Body of pancreas (tissue), 4 donors: ENCODE measurements around the gene TNFAIP2. TPM values are rescaled to one million over a fixed set of nuclear protein-coding genes. Genes with fewer than 3 reads are reported as not detected.
"Not testable (repeated sequence)": the region's sequence is repeated elsewhere in the genome, so short reads cannot be mapped to it uniquely, and the experiment has no call there.

Experiments used
- ATAC-seq: fragments of 150-250 bp; one replicate; pipeline ENCODE4 v1.9.1; 2016
- DNase-seq, 4 donors: peaks; one replicate each; pipeline ENCODE4 v3.0.0-alpha.2; 2019
- H3K27ac ChIP-seq, 4 donors: fragments of 200-600 bp; sonication (generic); 1 replicate in 3 of 4; 2 replicates in 1 of 4; pipeline versions ENCODE4 v1.5.1 to v1.6.1; 2016 to 2019; ENCODE audit warnings: mild to moderate bottlenecking in 1 of 4, mixed read lengths in 1 of 4, moderate library complexity in 1 of 4
- H3K27me3 ChIP-seq, 2 donors: fragments of 200-600 bp; sonication (generic); one replicate each; pipeline ENCODE4 v1.6.0; 2016; ENCODE audit warnings: mild to moderate bottlenecking in 1 of 2
- H3K36me3 ChIP-seq, 2 donors: fragments of 200-600 bp; sonication (generic); replicated peaks in 1 of 2; 2 replicates each; pipeline ENCODE4 v1.5.1; 2016; ENCODE audit warnings: low read depth in 2 of 2; ENCODE audit not compliant: insufficient read depth in 1 of 2
- H3K4me1 ChIP-seq: fragments of 200-600 bp; sonication (generic); one replicate; pipeline ENCODE4 v1.6.0; 2016
- H3K4me3 ChIP-seq, 2 donors: fragments of 200-600 bp; sonication (generic); 1 replicate in 1 of 2; 2 replicates in 1 of 2; pipeline ENCODE4 v1.5.1; 2016 to 2019
- H3K9me3 ChIP-seq, 3 donors: fragments of 200-600 bp; sonication (generic); 1 replicate in 2 of 3; 2 replicates in 1 of 3; pipeline ENCODE4 v1.5.1; 2016
- POLR2A ChIP-seq, 3 donors: fragments of 450-650 bp; IDR thresholded peaks; one replicate each; pipeline ENCODE4 v1.6.1; 2016; ENCODE audit warnings: antibody characterized with exemption in 3 of 3, mild to moderate bottlenecking in 2 of 3
- WGBS, 2 donors: methylation state at CpG; one replicate each; pipeline ENCODE4 v1.1.5; 2017; 5-methylcytosine and 5-hydroxymethylcytosine counted together
- intact Hi-C: fragments of 100-400 bp; cut with DNase I; formaldehyde crosslinking; loops from one replicate; pipeline ENCODE4 v1.15.1; 2023
- total RNA-seq, 2 donors: library from RNA; depleted of rRNA; stranded (reverse); fragments of >200 nt; gene quantifications; one replicate each; pipeline ENCODE4 v1.1.0, GENCODE V29; 2016
- TF ChIP-seq, protein P1 (sequence below), 7 experiments: fragments of 450-650 bp in 4 of 7; fragments of 200-600 bp in 3 of 7; sonication (generic) in 3 of 7; IDR thresholded peaks; one replicate each; pipeline ENCODE4 v1.5.1; 2016 to 2019; ENCODE audit warnings: antibody characterized with exemption in 7 of 7

Gene TNFAIP2
- total RNA-seq, 2 donors from 2014 or later, result 22.1 to 75.5 TPM

DNA sequence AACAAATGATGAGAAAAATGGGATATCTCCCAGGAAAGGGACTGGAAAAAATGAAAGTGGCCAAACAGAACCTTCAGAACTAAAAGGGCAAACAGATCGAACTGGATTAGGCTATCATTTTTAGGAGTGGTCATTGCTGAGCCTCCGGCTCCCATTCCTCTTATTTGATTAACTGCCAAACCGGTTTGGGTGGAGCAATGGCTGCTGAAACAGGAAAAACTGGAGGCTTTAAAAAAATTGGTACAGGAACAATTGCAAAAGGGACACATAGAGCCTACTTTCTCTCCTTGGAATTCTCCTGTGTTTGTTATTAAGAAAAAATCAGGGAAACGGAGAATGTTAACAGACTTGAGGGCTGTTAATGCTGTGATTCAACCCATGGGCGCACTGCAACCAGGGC is 49.7 kb downstream of the TNFAIP2 start:
- Histone ChIP-seq H3K27me3 (no peaks in the 10 kb centered on the region), H3K4me3 (no peak overlapping the region), H3K36me3 (no peaks in the 10 kb centered on the region), H3K27ac (no peak overlapping the region), H3K9me3 (peaks cover 0 to 39% (median 0%) of the 10 kb centered on the region in 3 donors), H3K4me1 (no peaks in the 10 kb centered on the region)
- intact Hi-C loops, result no loop called here
- no peak for DNase-seq
- WGBS, 2 donors, result 59 to 63% methylated on average over 5 of the region's 5 CpGs
- TF ChIP-seq POLR2A (IDR thresholded peaks at IDR 0.05), result no peak
- TF ChIP-seq, protein P1, sequence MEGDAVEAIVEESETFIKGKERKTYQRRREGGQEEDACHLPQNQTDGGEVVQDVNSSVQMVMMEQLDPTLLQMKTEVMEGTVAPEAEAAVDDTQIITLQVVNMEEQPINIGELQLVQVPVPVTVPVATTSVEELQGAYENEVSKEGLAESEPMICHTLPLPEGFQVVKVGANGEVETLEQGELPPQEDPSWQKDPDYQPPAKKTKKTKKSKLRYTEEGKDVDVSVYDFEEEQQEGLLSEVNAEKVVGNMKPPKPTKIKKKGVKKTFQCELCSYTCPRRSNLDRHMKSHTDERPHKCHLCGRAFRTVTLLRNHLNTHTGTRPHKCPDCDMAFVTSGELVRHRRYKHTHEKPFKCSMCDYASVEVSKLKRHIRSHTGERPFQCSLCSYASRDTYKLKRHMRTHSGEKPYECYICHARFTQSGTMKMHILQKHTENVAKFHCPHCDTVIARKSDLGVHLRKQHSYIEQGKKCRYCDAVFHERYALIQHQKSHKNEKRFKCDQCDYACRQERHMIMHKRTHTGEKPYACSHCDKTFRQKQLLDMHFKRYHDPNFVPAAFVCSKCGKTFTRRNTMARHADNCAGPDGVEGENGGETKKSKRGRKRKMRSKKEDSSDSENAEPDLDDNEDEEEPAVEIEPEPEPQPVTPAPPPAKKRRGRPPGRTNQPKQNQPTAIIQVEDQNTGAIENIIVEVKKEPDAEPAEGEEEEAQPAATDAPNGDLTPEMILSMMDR (IDR thresholded peaks at IDR 0.05), result no peak
- no peak for ATAC-seq

DNA sequence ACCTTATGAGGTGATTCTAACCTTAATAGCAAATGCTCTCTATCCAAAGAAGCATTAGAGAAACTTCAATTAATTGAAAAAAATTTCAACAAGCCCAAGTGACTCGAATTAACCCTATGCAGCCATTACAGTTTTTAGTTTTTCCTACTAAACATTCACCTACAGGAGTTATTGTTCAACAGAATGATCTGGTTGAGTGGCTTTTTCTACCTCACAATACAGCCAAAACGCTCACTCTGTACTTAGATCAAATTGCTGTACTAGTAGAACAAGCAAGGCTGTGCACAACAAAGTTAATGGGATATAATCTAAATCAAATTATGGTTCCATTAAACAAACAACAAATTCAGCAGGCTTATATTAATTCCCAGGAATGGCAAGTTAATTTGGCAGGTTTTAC is 50.6 kb downstream of the TNFAIP2 start:
- intact Hi-C loops, ATAC-seq, H3K4me1 ChIP-seq, H3K36me3 ChIP-seq, H3K27me3 ChIP-seq, H3K4me3 ChIP-seq, H3K27ac ChIP-seq, DNase-seq: not testable (repeated sequence)
- peaks cover 0 to 31% (median 0%) of the 10 kb centered on the region in 3 donors for H3K9me3 ChIP-seq
- WGBS, 2 donors, result 33 to 40% methylated on average over 2 of the region's 2 CpGs

DNA sequence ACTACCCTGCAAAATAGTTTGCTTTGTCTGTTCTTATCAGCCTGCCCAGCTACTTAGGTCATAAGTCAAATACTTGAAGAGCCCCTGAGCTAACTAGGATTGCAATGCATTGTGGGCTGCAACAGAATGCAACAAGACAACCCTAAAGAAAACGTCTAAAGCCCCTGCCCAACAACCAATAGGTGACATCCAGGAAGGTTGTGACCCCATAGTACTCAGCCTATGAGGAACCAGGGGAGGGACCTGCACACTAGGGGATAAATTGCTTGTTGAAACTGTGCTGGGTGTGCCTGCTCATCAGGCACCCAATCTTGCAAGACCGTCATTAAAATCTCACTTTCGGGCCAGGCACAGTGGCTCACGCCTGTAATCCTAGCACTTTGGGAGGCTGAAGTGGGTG is 52.9 kb downstream of the TNFAIP2 start:
- H3K4me3 ChIP-seq, ATAC-seq, H3K4me1 ChIP-seq, H3K27me3 ChIP-seq, H3K27ac ChIP-seq, H3K36me3 ChIP-seq, DNase-seq: not testable (repeated sequence)
- intact Hi-C loops, result loop anchor here (5.0 kb wide), 1 partner anchor 64 kb away; no protein-coding TSS in a partner anchor
- peaks cover 0 to 17% (median 0%) of the 10 kb centered on the region in 3 donors for H3K9me3 ChIP-seq
- 65 to 77% methylated on average over 4 of the region's 4 CpGs for WGBS, 2 donors

DNA sequence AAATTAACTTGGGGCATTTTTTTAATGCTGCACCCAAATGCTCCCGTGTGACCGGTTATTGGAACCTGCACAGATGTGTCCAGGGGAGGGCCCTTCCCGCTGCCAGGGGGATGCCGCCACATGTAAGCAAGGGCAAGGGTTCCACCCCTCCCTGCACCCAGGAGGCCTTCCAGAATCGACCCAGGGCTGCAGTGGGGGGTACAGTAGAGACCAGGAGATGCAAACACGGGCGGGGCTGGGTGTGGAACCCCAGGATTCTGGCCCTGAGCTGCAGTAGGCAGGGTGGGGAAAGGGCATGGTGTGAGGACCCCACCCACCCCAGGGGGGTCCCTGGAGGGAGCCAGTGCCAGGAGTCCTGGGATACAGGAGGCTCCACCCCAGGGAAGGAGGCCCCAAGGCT is 54.1 kb downstream of the TNFAIP2 start:
- intact Hi-C loops, result loop anchor here (5.0 kb wide), 1 partner anchor 65 kb away; no protein-coding TSS in a partner anchor
- DNase-seq (no peak), ATAC-seq (no peak)
- 72 to 75% methylated on average over 7 of the region's 7 CpGs for WGBS, 2 donors
- H3K4me3 ChIP-seq, result no peak overlapping the region
- no peak overlapping the region for H3K27ac ChIP-seq
- H3K36me3 ChIP-seq, result no peaks in the 10 kb centered on the region
- no peaks in the 10 kb centered on the region for H3K4me1 ChIP-seq
- TF ChIP-seq POLR2A (IDR thresholded peaks at IDR 0.05), result no peak
- TF ChIP-seq, protein P1 (IDR thresholded peaks at IDR 0.05), result no peak
- H3K27me3 ChIP-seq, result no peaks in the 10 kb centered on the region
- peaks cover 0 to 17% (median 0%) of the 10 kb centered on the region in 3 donors for H3K9me3 ChIP-seq

DNA sequence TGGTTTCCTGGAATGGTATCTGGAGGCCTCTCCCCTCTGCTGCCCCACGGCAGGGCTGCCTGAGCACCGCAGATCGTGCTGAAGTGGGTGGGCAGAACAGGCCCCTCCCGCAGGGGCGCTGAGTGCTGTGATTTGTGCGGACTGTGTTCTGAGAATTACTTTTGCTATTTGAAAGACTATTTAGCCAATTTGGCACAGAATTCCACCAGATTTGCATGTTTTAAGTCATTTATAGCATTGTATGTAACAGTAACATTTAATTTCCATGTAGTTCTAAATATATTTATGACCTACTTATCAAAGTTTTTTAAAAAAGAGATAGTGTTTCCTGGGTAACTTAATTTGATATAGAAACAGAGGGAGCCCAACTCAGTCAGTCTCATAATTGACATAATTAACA is 55.3 kb downstream of the TNFAIP2 start:
- Histone ChIP-seq H3K4me1 (no peaks in the 10 kb centered on the region), H3K27ac (no peak overlapping the region), H3K9me3 (peaks cover 0 to 10% (median 0%) of the 10 kb centered on the region in 3 donors), H3K27me3 (no peaks in the 10 kb centered on the region), H3K36me3 (no peaks in the 10 kb centered on the region), H3K4me3 (no peak overlapping the region)
- no peak for DNase-seq
- no peak for ATAC-seq
- WGBS, 2 donors, result 89% methylated on average over 5 to 6 of the region's 6 CpGs
- intact Hi-C loops, result loop anchor here (5.0 kb wide), 1 partner anchor 66 kb away; no protein-coding TSS in a partner anchor
- TF ChIP-seq POLR2A (IDR thresholded peaks at IDR 0.05), result no peak
- TF ChIP-seq, protein P1 (IDR thresholded peaks at IDR 0.05), result no peak

DNA sequence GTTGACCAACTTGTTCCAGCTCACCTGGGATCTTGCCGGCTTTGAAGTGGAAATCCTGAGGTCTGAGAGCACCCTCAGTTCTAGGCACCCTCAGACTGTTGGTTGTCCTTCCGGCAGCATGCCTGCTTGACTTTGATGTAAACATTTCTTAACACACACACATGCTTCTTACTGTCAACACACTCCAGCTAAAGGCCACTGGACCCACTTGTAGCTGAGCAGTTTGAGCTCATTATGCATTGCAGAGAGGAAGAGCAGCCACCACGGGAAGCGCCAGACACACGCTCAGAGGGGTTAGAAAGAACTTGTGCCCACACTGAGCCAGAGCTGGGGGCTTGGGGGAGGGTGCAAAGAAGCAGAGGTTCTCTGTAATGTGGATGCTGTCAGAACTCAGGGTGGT is 55.8 kb downstream of the TNFAIP2 start:
- intact Hi-C loops, result loop anchor here (5.0 kb wide), 1 partner anchor 67 kb away; no protein-coding TSS in a partner anchor
- ATAC-seq, result no peak
- no peak overlapping the region for H3K27ac ChIP-seq
- H3K4me1 ChIP-seq, result no peaks in the 10 kb centered on the region
- H3K4me3 ChIP-seq, result no peak overlapping the region
- WGBS, 2 donors, result 74 to 86% methylated on average over 5 of the region's 5 CpGs
- no peaks in the 10 kb centered on the region for H3K36me3 ChIP-seq
- no peak for DNase-seq
- TF ChIP-seq POLR2A (IDR thresholded peaks at IDR 0.05), result no peak
- TF ChIP-seq, protein P1 (IDR thresholded peaks at IDR 0.05), result no peak
- no peaks in the 10 kb centered on the region for H3K27me3 ChIP-seq
- H3K9me3 ChIP-seq, result peaks cover 0 to 10% (median 0%) of the 10 kb centered on the region in 3 donors
